ENCODE measurements around the gene ATP8A2.

DNA sequence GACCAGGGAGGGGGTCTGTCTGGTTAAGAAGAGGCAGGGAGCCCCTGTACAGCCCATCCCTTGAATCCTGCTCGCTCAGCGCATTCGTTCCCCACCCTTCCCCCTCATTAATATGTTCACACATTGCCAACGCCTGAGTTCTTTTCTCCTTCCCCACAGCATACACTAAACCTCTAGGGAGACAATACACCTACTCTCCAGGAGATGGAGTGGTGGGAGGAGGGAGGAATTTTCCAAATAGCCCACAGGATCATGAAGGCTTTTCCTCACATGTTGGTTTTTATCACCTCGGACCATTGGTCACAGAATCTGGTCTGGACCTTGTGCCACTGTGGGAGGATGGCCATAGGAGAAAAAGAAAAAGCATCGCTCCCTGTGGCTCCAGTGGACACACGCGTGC lies 385.1 kb downstream of the ATP8A2 start:
- TF ChIP-seq RAD21 (IDR thresholded peaks at IDR 0.05) (no peak), YY1 (IDR thresholded peaks at IDR 0.05) (no peak), JUND (IDR thresholded peaks at IDR 0.05) (no peak), TAF1 (conservative IDR thresholded peaks at IDR 0.05) (no peak), FOXA1 (IDR thresholded peaks at IDR 0.05) (no peak), EGR1 (IDR thresholded peaks at IDR 0.05; ENCODE audit: low read depth in 2 of 2) (no peak), RXRA (IDR thresholded peaks at IDR 0.05) (no peak), NR2F2 (IDR thresholded peaks at IDR 0.05) (no peak), HNF4G (IDR thresholded peaks at IDR 0.05) (no peak)
- TF ChIP-seq, protein P1, sequence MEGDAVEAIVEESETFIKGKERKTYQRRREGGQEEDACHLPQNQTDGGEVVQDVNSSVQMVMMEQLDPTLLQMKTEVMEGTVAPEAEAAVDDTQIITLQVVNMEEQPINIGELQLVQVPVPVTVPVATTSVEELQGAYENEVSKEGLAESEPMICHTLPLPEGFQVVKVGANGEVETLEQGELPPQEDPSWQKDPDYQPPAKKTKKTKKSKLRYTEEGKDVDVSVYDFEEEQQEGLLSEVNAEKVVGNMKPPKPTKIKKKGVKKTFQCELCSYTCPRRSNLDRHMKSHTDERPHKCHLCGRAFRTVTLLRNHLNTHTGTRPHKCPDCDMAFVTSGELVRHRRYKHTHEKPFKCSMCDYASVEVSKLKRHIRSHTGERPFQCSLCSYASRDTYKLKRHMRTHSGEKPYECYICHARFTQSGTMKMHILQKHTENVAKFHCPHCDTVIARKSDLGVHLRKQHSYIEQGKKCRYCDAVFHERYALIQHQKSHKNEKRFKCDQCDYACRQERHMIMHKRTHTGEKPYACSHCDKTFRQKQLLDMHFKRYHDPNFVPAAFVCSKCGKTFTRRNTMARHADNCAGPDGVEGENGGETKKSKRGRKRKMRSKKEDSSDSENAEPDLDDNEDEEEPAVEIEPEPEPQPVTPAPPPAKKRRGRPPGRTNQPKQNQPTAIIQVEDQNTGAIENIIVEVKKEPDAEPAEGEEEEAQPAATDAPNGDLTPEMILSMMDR (IDR thresholded peaks at IDR 0.05; ENCODE audit: low read depth, low read length, missing input control): no peak
- TF ChIP-seq, protein P2, sequence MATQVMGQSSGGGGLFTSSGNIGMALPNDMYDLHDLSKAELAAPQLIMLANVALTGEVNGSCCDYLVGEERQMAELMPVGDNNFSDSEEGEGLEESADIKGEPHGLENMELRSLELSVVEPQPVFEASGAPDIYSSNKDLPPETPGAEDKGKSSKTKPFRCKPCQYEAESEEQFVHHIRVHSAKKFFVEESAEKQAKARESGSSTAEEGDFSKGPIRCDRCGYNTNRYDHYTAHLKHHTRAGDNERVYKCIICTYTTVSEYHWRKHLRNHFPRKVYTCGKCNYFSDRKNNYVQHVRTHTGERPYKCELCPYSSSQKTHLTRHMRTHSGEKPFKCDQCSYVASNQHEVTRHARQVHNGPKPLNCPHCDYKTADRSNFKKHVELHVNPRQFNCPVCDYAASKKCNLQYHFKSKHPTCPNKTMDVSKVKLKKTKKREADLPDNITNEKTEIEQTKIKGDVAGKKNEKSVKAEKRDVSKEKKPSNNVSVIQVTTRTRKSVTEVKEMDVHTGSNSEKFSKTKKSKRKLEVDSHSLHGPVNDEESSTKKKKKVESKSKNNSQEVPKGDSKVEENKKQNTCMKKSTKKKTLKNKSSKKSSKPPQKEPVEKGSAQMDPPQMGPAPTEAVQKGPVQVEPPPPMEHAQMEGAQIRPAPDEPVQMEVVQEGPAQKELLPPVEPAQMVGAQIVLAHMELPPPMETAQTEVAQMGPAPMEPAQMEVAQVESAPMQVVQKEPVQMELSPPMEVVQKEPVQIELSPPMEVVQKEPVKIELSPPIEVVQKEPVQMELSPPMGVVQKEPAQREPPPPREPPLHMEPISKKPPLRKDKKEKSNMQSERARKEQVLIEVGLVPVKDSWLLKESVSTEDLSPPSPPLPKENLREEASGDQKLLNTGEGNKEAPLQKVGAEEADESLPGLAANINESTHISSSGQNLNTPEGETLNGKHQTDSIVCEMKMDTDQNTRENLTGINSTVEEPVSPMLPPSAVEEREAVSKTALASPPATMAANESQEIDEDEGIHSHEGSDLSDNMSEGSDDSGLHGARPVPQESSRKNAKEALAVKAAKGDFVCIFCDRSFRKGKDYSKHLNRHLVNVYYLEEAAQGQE (IDR thresholded peaks at IDR 0.05): no peak
- TF ChIP-seq, protein P3, sequence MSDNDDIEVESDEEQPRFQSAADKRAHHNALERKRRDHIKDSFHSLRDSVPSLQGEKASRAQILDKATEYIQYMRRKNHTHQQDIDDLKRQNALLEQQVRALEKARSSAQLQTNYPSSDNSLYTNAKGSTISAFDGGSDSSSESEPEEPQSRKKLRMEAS (IDR thresholded peaks at IDR 0.05): no peak

All from liver (tissue), 3 donors.